MM.1S (cell line): ENCODE measurements around the gene FUOM.

Experiments
- CTCF ChIP-seq: fragments of 300-600 bp; sonication (generic); IDR thresholded peaks from 2 replicates; pipeline ENCODE4 v1.5.1; 2016; ENCODE audit warnings: antibody characterized with exemption, low read length, mixed read lengths
- EZH2 ChIP-seq: fragments of 300-600 bp; sonication (generic); optimal IDR thresholded peaks from 2 replicates; pipeline ENCODE3; 2017; ENCODE audit warnings: low read depth, mild to moderate bottlenecking, antibody characterized with exemption, low read length, mixed read lengths
- EZH2phosphoT487 ChIP-seq: fragments of 300-600 bp; sonication (generic); IDR thresholded peaks from 2 replicates; pipeline ENCODE4 v1.6.1; 2018; ENCODE audit warnings: antibody characterized with exemption, low read length

GRCh38 chr10:133359554-133359971, 1.7 kb upstream of the FUOM start:
- TF ChIP-seq CTCF (no peak), EZH2phosphoT487 (no peak), EZH2 (no peak)
